Skin of body (tissue), 2 donors: Measurements from ENCODE around the gene NRSN2. TPM values are rescaled to one million over a fixed set of nuclear protein-coding genes. Genes with fewer than 3 reads are reported as not detected.
"Not testable (repeated sequence)": the region's sequence is repeated elsewhere in the genome, so short reads cannot be mapped to it uniquely, and the experiment has no call there.

Experiments
- DNase-seq: peaks from one replicate; lab custom pipeline; 2025; lab: John Stamatoyannopoulos, UW
- total RNA-seq: library from RNA; depleted of rRNA; stranded (reverse); fragments of >200 nt; gene quantifications from one replicate; pipeline ENCODE4 v1.2.3, GENCODE V29; 2014

The NRSN2 gene
- total RNA-seq, 1 donor from 2014 or later = 7.0 TPM

DNA sequence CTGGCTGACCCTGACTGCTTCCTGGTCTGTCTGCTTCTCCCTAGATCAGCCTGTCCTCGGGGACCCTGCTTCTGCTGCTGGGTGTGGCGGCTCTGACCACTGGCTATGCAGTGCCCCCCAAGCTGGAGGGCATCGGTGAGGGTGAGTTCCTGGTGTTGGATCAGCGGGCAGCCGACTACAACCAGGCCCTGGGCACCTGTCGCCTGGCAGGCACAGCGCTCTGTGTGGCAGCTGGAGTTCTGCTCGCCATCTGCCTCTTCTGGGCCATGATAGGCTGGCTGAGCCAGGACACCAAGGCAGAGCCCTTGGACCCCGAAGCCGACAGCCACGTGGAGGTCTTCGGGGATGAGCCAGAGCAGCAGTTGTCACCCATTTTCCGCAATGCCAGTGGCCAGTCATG lies 6.3 kb downstream of the NRSN2 start:
- no peak for DNase-seq

GRCh38 chr20:354298-354977 lies 7.5 kb downstream of the NRSN2 start:
- peak; percentile 58 for DNase-seq

DNA sequence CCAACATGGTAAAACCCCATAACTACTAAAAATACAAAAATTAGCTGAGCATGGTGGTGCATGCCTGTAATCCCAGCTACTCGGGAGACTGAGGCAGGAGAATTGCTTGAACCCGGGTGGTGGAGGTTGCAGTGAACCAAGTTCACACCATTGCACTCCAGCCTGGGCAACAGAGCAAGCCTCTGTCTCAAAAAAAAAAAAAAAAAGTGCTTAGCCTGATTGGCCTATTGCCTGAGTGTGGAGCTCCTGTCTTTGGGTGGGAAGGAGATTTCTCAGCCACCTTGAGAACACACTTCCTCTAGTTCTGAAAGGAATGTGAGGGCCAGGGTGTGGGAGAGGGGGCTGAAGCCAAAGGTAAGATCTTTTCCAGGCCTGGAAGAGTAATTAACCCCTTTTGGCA lies 9.2 kb downstream of the NRSN2 start:
- DNase-seq = not testable (repeated sequence)

- DNase-seq = no peak
Measured at GRCh38 chr20:356745-357144, 9.8 kb downstream of the NRSN2 start.

DNA sequence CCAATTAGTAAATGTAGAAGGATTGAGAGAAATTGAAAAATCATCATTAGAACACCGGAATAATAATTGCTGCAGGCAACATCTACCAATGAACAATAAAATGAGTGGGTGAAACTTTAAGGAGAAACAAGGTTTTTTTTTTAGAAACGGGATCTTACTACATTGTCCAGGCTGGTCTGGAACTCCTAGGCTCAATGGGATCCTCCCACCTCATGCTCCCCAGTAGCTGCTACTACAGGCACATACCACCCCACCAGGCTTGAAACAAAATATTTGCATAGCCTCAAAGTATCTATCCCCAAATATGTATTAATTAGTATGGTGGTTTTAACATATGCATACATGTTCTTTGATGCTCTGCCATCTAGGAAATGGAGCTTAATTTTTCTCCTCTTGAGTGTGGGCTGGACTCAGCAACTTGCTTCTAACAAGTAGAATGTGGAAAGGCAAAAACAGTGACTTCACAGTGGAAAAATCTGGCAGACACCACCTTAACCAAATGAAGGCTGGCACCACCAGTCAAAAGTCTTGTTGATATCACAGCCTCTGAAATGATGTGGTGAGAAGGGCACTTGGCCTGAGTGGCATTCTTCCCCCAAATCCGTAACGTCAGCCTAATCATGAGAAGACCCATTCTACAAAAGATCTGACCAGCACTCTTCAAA lies 12.1 kb downstream of the NRSN2 start:
- DNase-seq = no peak

DNA sequence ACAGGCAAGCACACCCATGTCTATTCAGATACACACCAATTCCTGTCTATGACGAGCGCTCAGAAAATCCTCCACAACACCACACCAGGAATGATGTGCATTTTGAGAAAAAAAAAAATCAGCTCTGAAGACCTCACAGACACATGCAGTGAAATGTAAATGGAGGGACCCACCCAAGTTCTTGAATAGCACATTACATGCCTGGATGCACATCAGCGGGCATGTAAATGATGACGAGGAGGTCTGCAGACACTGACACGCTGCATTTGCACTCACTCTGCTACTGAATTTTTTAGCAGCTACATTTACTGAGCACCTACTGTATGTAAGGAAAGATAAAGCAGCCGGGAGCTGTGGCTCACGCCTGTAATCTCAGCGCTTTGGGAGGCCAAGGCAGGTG lies 14.7 kb downstream of the NRSN2 start:
- no peak for DNase-seq

GRCh38 chr20:362271-363254 lies 15.7 kb downstream of the NRSN2 start:
- peak; percentile 63 for DNase-seq

DNA sequence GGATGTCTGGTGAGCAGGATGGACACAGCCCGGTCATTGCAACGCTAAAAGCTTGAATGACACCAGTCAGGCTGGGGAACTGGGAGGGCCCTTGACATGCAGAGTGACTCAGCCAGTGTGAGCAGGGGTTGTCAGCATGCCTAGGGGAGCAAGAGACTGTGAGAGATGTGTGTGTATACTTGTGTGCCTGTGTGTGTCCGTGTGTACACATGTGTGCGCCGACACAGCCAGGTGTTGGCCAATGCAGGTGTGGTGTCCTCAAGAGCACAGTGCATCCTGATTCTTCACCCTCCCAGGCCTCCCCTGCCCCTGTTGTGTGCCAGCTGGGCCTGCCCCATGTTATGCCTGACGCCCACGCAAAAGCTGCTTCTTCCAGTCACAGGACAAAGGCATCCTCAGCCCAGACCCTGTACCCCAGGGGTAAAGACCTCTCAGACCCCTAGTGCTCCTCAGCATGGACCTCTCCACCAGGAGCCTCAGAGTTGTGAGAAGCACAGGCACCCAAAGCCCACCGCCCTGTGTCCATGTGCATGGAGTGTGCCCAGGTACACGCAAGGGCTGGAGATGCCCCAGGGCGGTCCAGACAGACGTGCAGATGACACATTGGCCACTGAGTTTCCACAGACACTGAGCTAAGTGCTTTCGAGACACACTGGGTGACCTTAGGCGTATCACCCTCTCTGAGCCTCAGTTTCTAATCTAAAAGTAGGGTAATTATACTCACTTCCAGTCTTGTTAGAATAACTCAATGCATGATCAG lies 16.6 kb downstream of the NRSN2 start:
- no peak for DNase-seq

- no peak for DNase-seq
Measured at GRCh38 chr20:364905-365794, 18.2 kb downstream of the NRSN2 start.

- DNase-seq = no peak
Measured at GRCh38 chr20:366041-366718, 19.3 kb downstream of the NRSN2 start.

DNA sequence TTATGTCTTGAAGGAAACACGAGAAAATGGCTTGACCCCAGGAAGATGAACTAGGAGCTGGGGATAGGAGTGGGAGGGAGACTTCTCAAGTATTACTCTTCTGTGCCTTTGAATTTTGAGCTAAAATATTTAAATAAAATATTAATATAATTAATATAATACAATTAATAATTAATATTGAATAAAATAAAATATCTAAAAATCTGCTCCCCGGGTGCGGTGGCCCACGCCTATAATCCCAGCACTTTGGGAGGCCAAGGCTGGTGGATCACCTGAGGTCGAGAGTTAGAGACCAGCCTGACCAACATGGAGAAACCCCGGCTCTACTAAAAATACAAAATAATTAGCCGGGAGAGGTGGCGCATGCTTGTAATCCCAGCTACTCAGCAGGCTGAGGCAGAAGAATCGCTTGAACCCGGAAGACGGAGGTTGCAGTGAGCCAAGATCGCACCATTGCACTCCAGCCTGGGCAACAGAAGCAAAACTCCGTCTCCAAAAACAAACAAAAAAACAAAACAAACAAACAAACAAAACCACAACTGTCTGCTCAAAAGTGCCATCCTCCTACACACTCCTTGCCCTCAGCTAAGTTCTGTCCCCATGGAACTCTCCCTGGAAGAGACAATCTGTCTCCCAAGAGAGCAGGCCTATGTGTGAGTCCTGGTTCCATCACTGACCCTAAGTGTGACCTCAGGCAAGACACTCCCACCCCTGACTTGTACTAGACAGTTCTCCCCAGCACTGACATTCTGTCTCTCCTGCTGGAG lies 20.0 kb downstream of the NRSN2 start:
- DNase-seq = no peak

- DNase-seq = no peak
Measured at GRCh38 chr20:367486-367887, 20.6 kb downstream of the NRSN2 start.

DNA sequence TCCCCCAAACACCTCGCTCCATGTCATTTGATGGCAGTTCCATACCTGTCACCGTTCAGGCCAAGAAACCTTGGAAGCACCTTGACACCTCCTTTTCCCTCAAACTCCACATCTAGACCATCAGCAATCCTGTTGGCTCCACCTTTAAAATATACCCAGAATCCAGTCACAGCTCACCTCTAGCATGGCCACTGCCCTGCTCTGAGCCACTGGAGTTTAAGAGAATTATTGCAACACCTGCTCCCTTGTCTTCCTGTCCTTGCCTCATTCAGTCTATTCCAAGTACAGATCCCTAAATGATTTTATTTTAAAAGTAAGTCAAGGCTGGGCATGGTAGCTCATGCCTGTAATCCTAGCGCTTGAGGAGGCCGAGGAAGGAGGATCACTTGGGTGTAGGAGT lies 22.0 kb downstream of the NRSN2 start:
- DNase-seq = no peak

DNA sequence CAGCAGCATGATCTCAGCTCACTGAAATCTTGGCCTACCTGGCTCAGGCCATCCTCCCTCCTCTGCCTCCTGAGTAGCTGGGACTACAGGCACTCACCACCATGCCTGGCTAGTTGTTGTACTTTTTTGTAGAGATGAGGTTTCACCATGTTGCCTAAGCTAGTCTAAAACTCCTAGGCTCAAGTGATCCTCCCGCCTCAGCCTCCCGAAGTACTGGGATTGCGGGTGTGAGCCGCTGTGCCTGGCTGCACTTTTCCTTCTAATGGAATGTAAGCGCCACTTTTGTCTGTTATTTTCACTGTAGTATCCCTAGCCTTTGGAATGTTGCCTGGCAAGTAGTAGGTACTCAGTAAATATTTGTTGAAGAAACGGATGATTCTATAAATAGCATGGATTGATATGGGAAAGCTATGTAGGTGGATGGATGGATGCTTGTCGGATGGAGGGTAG lies 23.3 kb downstream of the NRSN2 start:
- DNase-seq = no peak

GRCh38 chr20:370977-371754 lies 24.3 kb downstream of the NRSN2 start:
- DNase-seq = no peak

DNA sequence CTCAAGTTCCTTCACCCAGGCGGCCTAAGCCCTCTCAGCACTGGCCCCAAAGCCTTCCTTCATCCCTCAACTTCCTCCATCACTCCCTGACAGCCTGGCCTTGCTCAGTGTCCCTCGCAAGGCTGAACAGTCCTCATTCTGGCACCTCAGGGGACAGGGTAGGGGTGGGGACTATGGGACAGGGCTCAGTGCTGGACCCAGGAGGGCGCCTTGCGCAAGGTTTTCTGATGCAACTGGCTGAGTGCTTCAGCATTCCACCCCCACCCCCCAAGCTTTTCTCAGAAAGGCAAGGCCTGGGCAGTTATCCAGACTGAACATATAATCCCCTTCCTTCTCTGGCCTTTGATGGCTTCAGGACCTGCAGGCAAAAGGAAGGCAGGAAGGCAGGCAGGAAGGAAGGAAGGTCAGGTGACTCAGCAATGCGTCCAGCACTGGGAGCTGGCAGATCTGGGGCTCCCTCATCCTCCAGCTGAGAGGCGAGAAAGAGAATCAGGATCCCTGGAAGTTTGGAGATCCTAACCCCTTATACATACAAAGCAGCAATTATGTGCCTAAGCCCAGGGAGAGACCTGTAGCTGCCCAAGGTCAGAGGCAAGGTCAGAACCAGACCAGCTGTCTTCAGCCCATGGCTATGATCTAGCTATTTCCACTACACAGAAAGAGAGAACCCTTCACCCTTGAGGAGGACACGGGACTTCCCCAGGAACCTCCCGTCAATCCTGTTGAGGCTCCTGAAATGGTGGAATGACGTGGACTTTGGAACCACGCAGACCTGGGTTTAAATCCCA lies 25.0 kb downstream of the NRSN2 start:
- DNase-seq = no peak

DNA sequence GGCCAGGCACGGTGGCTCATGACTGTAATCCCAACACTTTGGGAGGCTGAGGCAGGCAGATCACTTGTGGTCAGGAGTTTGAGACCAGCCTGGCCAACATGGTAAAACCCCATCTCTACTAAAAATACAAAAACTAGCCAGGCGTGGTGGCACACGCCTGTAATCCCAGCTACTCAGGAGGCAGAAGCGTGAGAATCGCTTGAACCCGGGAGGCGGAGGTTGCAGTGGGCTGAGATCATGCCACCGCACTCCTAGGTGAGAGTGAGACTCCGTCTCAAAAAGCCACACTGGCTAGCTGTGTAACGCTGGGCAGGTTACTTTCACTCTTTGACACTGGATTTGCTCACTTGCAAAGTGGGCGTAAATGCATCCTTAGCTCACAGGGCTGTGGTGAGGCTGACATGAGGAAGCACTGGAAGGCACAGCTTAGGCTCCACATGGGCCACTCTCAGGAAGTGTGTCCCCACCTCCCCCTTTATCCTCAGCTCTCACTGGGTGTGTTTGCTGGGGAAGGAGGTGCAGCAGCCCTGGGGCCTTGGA lies 25.7 kb downstream of the NRSN2 start:
- DNase-seq = not testable (repeated sequence)
